ENCODE data around the gene INSR.

GRCh38 chr19:7074705-7075282 lies 219.4 kb downstream of the INSR start:
- TF ChIP-seq, protein P1, sequence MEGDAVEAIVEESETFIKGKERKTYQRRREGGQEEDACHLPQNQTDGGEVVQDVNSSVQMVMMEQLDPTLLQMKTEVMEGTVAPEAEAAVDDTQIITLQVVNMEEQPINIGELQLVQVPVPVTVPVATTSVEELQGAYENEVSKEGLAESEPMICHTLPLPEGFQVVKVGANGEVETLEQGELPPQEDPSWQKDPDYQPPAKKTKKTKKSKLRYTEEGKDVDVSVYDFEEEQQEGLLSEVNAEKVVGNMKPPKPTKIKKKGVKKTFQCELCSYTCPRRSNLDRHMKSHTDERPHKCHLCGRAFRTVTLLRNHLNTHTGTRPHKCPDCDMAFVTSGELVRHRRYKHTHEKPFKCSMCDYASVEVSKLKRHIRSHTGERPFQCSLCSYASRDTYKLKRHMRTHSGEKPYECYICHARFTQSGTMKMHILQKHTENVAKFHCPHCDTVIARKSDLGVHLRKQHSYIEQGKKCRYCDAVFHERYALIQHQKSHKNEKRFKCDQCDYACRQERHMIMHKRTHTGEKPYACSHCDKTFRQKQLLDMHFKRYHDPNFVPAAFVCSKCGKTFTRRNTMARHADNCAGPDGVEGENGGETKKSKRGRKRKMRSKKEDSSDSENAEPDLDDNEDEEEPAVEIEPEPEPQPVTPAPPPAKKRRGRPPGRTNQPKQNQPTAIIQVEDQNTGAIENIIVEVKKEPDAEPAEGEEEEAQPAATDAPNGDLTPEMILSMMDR (conservative IDR thresholded peaks at IDR 0.05; ENCODE audit: low read depth, low read length): no peak
- TF ChIP-seq EZH2 (IDR thresholded peaks at IDR 0.05; ENCODE audit: low read length, unreplicated experiment): no peak
